ENCODE results near the gene ACTRT3.
A peak's percentile ranks its signal among the peaks of the same experiment; 100 is the strongest.
"Not testable (repeated sequence)": the region's sequence is repeated elsewhere in the genome, so short reads cannot be mapped to it uniquely, and the experiment has no call there.

Gene ACTRT3

DNA sequence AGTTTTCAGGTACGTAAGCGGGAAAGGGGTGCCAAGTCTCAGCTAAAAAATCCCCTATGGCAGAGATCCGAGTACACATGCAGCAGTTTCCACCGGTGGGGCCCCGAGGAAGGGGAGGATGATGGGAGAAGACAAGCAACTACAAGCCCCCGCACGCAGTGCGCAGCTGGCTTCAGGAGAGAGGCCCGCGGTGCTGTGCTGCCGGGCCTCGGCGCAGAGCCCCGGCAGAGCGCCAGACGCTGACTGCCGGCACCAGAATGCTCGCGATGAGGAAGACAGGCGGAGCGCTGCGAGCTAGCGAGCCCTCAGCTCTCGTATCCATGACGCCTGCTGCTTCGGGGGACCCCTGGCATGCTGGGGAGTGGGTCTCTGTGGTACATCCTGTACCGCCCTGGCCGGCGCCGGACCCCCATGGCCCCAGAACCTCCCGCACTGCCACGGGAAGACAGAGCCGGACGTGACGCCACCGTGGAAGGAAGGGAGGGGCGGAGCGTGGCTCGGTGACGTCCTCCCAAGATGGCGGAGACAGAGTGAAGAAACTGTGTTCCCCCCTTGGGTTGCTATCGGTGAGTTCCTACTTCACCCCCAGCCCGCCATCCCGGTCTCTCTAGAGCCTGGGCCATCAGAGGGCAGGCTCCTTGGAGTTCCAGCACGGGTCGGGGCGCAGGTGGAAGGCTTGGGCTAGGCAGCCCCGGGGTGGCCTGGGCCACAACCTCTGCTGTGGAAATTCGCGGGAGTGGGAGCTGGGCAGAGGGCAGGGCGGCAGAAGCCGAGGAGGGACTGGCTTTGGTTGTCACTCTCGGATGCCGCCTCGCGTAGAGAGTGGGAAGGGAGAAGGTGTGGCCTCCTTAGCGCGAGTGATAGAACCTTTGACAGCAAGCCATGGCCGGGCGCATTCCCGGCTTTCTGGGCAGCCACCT lies 3.8 kb upstream of the ACTRT3 start, which contains the start of gene MYNN:
MYNN (plus strand) TSS at position 500 of the 920 bp plus-strand sequence. CDS start 900 bp downstream, outside the sequence.
- peak; percentile 67 to 78 (median 73) for DNase-seq (ENCODE audit: low read depth in 2 of 3, low spot score in 2 of 3)

DNA sequence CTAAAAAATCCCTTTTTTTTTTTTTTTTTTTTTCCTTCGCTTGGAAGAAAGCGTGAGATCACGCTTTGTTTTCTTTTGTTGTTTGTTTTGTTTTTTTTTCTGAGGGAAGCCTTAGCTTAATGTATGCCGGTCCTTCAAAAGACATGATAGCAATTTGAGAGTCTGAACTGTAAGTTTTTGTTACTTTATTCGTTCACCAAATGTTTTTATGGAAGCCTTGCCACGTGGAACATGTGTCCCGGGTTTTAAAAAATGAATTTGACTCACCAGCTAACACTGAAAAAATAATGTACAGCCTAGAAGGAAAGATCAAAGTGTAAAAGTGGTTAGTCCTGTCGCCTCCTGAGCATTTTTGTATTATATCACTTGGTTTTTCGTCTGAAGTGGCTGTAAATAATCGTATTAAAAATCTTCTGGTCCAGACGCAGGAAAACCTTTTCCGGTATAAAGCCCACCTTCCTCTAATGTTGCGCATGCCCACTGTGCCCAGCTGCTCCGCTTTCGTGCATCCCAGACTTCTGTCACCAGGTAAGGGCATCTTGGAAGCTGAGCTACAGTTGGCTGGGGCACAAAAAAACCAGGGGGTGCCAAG lies 3.0 kb upstream of the ACTRT3 start:
- peak in 1 of 3 experiments; percentile 40 for DNase-seq (ENCODE audit: low read depth in 2 of 3, low spot score in 2 of 3)

DNA sequence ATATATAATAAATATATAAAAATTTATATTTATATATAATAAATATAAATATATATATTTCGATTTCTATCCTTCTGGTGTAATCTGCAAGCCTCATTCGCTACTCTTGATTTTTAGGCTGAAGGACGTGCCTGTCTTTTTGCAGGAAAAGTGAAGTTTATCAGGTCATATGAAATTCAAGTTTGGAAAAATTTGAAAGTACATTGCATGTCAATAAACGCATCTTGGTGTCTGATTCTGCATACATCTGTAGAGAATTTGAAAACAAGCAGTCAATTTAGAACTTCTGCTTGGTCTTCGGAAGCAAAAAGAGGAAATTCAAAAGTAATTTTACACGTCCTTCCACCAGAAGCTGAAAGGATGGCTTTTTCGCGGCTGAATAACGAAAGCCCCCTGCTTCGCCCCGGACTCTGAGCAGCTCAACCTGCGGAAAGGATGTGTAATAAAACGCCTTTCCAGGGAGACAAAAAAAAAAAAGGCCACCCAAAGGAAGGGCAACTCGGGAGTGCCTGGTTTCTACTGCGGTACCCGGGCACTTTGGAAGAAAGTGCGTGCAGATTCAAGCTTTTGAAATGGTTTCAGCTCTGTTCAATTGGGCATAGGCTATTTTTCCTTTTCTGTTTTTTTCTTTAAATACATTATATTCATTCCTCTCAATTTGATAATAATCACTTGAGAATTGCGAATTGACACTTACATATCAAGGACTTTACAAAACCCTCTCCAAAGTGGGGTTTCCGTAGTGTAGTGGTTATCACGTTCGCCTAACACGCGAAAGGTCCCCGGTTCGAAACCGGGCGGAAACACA lies 2.3 kb upstream of the ACTRT3 start:
- DNase-seq (ENCODE audit: low read depth in 2 of 3, low spot score in 2 of 3): peak in 2 of 3 experiments; percentile 32 to 66

DNA sequence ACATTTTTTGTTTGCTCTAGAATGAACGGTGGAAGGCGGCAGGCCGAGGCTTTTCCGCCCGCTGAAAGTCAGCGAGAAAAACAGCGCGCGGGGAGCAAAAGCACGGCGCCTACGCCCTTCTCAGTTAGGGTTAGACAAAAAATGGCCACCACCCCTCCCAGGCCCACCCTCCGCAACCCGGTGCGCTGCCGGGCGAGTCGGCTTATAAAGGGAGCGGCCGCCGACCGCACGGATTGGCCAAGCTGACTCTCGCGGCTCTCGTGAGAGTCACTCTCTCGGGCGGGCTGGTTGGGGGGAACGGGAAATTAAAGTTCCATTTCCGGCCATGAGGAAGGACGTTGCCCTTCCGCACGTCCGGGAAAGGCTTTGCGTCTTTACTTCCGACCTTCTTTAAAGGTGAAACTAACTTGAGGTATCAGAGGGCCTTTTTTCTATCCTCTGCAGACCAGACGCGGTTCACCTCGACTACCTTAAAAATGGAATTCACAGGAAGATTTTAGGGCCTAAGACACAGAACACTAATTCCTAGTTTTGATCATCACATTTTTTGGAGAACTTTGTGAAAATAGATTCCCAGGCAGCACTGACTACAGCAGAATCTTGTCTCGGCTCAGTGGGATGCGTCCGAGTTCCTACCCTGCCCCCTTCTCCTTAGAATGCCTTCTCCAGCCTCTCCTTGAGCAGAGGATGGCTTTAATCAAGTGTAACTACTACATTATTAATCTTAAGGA lies 4.3 kb downstream of the ACTRT3 start, which contains the start of gene TERC:
TERC (minus strand) TSS at position 179 of the 731 bp plus-strand sequence.
- DNase-seq (ENCODE audit: low read depth in 2 of 3, low spot score in 2 of 3): peak; percentile 79 to 87 (median 79)

DNA sequence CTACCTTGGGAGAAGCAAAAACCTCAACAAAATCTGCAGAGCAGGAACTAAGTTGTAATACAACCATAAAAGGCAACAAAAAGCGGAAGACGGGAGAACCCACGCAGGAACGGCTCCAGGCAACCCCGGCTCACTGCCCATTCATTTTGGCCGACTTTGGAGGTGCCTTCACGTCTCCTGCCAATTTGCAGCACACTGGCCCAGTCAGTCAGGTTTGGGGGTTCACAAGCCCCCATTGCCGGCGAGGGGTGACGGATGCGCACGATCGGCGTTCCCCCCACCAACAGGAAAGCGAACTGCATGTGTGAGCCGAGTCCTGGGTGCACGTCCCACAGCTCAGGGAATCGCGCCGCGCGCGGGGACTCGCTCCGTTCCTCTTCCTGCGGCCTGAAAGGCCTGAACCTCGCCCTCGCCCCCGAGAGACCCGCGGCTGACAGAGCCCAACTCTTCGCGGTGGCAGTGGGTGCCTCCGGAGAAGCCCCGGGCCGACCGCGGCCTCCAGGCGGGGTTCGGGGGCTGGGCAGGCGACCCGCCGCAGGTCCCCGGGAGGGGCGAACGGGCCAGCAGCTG lies 5.0 kb downstream of the ACTRT3 start:
- DNase-seq (ENCODE audit: low read depth in 2 of 3, low spot score in 2 of 3): peak in 2 of 3 experiments; percentile 48 to 54

DNA sequence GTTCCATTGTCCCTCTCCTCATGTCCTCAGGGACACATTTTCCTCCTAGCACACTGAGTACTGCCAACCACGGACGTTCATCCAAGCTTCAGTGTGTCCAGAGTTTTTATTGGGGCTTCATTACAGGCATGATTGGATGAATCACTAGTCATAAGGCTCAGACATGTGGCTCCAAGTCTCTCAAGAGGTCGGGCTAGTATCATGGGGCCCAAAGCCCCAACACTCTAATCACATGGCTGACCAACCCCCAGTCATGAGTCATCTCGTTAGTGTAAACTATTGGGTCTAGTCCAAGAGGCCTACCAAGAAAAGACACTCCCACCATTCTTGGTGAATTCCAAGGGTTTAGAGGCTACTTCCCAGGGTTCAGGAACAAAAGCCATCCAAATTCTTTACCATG lies 8.9 kb downstream of the ACTRT3 start:
- no peak for DNase-seq (ENCODE audit: low read depth in 2 of 3, low spot score in 2 of 3)

DNA sequence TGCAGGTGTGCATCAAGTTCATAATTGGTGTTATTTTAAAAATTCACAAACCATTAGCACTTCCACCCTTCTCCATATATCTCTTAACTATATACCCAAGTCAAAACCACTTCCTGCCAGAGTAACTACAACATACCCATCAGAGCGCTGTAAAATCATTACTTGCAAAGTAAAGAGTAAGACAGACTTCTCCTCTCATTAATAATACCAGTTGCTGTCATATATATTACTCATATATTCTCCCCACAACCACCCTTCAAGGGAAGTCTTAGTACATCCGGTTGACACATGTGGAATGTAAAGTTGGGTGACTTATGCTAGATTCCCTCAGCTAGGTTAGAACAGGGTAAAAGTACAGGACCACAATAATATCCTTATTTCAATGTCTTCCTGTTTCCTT lies 10.1 kb downstream of the ACTRT3 start:
- no peak for DNase-seq (ENCODE audit: low read depth in 2 of 3, low spot score in 2 of 3)

DNA sequence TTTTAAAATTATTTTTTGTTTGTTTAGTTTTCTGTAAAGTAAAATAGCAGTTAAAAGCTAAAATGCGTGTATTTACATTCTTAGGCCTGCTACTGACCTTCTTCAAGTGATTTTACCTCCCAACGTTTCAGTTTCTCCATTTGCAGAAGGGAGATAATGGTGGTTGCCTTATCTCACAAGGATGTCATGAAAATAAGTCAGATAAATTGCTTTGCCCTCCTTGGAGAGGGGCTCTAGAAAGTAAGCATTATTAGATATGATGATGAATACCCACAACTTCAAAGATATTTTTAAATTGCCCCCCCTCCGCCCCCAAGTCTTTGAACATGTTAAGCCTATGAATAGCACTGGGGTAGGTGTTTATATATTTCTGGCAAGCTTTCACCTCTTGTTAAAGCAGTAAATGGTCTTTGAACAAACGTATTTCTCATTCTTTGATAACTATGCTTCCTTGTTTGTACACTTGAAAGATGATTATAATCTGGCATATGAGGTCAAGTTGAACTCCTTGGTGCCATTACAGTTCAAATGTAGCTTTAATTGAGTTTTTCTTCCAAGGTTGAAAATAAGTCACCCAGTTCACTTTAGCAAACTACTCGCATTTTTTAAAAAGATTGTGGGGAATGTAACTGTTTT lies 10.9 kb downstream of the ACTRT3 start:
- DNase-seq (ENCODE audit: low read depth in 2 of 3, low spot score in 2 of 3): no peak

DNA sequence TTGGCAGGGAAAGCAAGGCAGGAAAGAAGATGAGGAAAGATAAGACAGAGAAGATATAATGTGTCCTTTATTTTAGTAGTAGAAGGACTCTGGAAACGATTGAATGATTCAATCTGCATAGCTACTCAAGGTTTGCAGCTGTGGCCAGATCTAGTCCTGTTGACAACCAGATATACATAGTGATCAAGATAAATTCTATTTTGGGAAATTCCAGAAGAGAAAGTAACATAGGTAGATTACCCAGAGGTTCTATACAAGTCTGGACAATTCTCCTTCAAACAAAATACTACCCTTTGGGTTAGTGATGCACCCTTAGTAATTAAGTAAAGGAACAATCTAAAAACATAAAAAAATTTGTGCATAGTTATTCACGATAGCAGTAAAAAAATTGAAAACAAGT lies 13.9 kb downstream of the ACTRT3 start:
- DNase-seq (ENCODE audit: low read depth in 2 of 3, low spot score in 2 of 3): no peak

DNA sequence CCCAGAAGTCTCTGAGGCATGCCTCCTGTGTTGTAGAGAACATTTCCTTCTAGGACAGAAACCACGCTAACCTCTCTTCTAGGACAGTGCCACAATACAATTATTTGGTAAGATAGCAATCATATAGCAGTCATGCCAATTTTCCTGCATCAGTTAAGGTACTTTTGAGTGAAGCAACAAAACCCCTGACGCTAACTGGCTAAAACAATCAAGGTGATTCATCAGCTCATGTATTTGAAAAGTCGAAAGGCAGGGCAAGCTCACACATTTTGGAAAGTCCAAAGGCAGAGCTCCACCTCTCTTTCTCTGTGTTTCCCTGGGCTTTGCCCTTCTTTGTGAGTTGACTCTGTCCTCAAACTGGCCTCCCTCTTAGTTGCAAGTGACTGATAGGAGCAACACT lies 14.7 kb downstream of the ACTRT3 start:
- no peak for DNase-seq (ENCODE audit: low read depth in 2 of 3, low spot score in 2 of 3)

DNA sequence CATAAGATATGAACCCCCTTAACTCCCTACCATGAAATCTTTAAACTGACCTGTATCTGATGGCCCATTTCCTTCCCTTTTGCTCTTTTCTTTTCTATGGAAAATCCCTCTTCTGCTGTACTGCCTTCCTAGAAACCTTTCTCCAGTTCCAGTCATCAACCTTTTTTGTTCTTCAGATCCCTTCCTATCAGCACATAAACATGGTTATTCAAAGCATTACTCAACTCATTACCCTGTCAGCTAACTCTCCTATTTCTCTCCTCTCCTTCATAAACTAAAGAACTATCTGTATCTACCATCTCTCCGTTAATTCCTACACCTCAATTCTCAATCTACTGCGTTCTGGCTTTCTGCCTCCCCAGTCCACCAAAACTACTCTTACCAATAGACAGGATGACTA lies 17.5 kb downstream of the ACTRT3 start:
- no peak for DNase-seq (ENCODE audit: low read depth in 2 of 3, low spot score in 2 of 3)

DNA sequence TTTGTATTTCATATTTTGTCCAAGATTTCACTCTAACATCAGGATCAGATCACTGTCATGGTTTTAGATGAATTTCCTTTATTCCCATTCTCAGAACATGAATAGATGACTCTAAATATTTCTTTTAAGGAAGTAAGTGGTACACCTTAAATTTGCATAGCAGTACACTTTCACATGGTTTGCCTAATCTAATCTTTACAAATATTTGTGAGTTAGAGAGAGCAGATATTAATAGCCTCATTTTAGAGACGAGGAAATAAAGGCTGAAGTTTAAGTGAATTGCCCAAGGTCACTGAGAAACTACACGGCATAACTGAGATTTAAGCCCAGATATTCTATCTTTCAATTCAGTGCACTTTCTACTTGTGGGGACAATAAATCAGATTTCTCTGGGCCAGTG lies 18.7 kb downstream of the ACTRT3 start:
- no peak for DNase-seq (ENCODE audit: low read depth in 2 of 3, low spot score in 2 of 3)

DNA sequence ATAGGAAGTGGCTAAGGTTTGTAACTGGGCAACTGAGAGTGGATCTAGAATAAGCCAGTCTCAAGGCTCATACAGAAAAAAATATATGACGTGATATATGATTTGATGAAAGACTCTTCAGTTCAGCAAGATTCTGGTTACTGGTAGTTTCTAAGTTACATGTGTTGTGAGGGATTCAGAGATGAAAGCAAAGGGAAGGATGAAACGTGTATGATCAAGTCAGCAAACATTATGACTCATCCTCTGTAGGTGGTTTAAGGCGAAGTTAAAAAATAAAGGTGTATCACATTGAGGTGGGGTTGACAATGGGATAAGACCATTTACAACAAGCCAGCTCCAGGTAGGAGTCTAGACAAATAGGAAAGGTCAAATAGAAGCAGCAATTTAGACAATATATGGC lies 20.7 kb downstream of the ACTRT3 start:
- DNase-seq (ENCODE audit: low read depth in 2 of 3, low spot score in 2 of 3): no peak

DNA sequence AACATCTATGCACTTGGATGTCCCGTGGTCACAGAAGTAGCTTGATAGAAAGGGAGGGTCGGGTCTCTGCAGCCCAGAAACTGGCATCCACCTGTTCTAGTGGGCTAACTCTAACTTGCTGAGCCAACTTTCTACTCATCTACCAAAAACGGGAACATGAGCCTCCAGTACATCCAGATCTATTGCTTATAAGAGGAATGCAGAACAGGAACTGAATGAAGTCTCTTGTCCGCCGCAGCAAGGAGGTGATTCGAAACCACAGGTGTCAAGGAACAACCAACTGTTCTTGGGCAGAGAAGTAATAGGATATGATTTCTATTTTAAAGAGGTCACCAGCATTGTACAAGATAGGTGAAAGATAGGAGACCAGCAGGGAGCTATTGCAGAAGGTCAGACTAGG lies 22.4 kb downstream of the ACTRT3 start:
- DNase-seq (ENCODE audit: low read depth in 2 of 3, low spot score in 2 of 3): no peak

DNA sequence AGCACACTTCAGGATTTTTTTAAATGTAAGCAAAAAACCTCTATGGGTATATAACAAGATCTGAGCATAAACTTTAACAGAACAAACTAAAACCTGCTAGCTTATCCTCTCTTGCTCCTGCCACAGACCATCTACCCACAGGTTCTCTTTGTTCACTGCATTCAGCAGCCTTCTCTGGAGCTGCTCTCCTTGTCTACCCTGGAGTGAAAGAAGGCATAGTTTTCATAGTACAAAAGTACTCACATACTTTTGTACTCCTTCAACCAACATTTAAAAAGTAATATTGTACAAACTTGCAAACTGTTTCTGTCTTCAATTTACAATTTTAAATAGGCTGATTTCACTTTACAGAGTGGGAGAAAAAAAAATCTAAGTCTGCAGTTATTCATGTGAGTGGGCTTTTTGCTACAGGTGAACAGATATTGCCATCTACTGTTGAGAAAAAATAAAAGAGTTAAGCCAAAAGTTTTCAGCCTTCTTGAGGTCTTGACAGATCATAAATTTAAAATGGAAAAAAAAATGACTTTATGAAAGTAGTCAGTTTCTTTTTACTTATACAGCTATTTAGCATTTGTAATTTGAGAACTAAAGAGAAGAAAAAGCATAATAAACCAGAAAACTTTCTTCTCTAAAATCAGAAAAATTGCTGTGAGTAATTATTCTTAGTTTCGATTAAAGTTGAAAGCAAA lies 24.9 kb downstream of the ACTRT3 start:
- DNase-seq (ENCODE audit: low read depth in 2 of 3, low spot score in 2 of 3): no peak

DNA sequence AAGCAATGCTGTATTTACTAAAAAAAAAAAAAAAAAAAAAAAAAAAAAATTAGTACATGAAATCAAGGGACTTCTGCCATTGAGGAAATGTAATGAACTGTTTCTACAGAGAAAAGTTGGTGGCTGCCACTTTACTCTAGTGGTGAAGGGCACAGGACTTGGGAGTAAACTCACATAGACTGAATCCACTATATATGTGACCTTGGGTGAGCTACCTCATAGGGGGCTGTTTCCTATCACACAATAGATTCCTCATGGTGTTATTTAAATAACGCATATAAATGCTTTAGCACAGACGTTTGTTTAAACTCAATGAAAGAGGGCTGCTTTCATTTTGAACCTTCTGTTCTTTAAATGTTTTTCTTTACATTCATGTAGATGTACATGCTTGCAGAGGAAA lies 30.3 kb downstream of the ACTRT3 start:
- DNase-seq (ENCODE audit: low read depth in 2 of 3, low spot score in 2 of 3): no peak

DNA sequence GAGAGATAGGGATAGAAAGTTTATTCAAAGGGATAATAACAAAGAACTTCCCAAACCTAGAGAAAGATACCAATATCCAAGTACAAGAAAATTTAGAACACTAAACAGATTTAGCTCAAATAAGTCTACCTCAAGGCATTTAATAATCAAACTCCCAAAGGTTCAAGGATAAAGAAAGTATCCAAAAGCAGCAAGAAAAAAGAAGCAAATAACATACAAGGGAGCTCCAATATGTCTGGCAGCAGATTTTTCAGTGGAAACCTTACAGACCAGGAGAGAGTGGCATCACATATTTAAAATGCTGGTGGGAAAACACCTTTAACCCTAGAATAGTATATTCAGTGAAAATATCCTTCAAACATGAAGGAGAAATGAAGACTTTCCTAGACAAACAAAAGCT lies 37.5 kb downstream of the ACTRT3 start:
- not testable (repeated sequence) for DNase-seq (ENCODE audit: low read depth in 2 of 3, low spot score in 2 of 3)

DNA sequence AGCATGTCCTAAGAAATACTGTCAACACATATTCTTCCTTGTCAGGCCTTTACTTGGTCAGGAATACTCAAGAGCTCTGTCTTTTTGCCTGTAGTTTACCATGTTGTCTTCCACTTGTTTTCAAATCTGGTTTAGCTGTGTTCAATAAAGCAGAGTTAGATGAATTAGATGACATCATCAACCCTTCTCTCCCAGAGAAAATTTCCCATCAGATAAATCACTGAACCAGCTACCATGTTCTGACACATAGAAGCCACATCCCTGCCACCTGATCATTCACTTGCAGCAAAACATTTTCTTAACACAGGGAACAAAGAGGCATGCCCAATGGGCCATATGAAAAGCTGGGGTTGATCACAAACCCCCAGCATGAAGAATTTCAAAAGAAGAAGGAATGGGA lies 46.6 kb downstream of the ACTRT3 start:
- DNase-seq (ENCODE audit: low read depth in 2 of 3, low spot score in 2 of 3): no peak

DNA sequence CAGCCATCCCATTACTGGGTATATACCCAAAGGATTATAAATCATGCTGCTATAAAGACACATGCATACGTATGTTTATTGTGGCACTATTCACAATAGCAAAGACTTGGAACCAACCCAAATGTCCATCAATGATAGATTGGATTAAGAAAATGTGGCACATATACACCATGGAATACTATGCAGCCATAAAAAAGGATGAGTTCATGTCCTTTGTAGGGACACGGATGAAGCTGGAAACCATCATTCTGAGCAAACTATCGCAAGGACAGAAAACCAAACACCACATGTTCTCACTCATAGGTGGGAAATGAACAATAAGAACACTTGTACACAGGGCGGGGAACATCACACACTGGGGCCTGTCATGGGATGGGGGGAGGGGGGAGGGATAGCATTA lies 50.9 kb downstream of the ACTRT3 start:
- DNase-seq (ENCODE audit: low read depth in 2 of 3, low spot score in 2 of 3): not testable (repeated sequence)
